Measurements from ENCODE around the gene CDH13.

- TF ChIP-seq, protein P1, sequence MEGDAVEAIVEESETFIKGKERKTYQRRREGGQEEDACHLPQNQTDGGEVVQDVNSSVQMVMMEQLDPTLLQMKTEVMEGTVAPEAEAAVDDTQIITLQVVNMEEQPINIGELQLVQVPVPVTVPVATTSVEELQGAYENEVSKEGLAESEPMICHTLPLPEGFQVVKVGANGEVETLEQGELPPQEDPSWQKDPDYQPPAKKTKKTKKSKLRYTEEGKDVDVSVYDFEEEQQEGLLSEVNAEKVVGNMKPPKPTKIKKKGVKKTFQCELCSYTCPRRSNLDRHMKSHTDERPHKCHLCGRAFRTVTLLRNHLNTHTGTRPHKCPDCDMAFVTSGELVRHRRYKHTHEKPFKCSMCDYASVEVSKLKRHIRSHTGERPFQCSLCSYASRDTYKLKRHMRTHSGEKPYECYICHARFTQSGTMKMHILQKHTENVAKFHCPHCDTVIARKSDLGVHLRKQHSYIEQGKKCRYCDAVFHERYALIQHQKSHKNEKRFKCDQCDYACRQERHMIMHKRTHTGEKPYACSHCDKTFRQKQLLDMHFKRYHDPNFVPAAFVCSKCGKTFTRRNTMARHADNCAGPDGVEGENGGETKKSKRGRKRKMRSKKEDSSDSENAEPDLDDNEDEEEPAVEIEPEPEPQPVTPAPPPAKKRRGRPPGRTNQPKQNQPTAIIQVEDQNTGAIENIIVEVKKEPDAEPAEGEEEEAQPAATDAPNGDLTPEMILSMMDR (conservative IDR thresholded peaks at IDR 0.05 in 1 of 2, IDR thresholded peaks at IDR 0.05 in 1 of 2; ENCODE audit: low read depth in 1 of 2, low read length in 2 of 2): no peak
- TF ChIP-seq EZH2 (IDR thresholded peaks at IDR 0.05; ENCODE audit: low read length, missing control alignments): no peak
These were observed 961.3 kb downstream of the CDH13 start for GRCh38 chr16:83588070-83588469.

All from fibroblast of lung (primary cell).